Omental fat pad (tissue), 4 donors: ENCODE results near the gene AKT1. TPM values are rescaled to one million over a fixed set of nuclear protein-coding genes. Genes with fewer than 3 reads are reported as not detected.

Experiments
- ATAC-seq: fragments of 150-250 bp; one replicate; pipeline ENCODE4 v1.9.1; 2016; ENCODE audit warnings: mild to moderate bottlenecking, moderate library complexity; ENCODE audit not compliant: low FRiP score
- DNase-seq: peaks from one replicate; pipeline ENCODE4 v3.0.0-alpha.2; 2019; ENCODE audit warnings: low spot score
- total RNA-seq, 4 donors: library from RNA; depleted of rRNA; stranded (reverse); fragments of >200 nt; gene quantifications; one replicate each; pipeline ENCODE4 v1.1.0, GENCODE V29; 2016
- TF ChIP-seq, protein P1 (sequence below), 3 donors: fragments of 450-650 bp; IDR thresholded peaks; one replicate each; pipeline ENCODE4 v1.5.1; 2016 to 2017; ENCODE audit warnings: antibody characterized with exemption in 3 of 3, mild to moderate bottlenecking in 3 of 3, moderate library complexity in 2 of 3

AKT1 gene
- total RNA-seq, 4 donors from 2014 or later = 104 to 121 (median 107) TPM

DNA sequence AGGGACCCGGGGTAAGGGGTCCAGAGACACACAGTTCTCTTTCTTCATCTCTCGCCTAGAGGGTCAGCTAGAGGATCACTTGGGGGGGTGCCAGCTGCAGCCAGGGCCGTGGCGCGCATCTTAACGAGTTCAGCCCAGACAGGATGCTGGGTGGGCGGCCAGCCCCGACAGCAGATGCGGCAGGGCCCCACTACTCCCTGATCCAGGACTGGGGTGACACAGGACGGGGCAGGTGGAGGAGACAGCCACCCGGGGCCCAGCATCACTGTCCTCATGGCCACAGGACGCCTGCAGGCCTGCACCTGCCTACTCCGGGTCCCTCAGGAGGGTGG, 12.8 kb downstream of the AKT1 start:
- TF ChIP-seq, protein P1, sequence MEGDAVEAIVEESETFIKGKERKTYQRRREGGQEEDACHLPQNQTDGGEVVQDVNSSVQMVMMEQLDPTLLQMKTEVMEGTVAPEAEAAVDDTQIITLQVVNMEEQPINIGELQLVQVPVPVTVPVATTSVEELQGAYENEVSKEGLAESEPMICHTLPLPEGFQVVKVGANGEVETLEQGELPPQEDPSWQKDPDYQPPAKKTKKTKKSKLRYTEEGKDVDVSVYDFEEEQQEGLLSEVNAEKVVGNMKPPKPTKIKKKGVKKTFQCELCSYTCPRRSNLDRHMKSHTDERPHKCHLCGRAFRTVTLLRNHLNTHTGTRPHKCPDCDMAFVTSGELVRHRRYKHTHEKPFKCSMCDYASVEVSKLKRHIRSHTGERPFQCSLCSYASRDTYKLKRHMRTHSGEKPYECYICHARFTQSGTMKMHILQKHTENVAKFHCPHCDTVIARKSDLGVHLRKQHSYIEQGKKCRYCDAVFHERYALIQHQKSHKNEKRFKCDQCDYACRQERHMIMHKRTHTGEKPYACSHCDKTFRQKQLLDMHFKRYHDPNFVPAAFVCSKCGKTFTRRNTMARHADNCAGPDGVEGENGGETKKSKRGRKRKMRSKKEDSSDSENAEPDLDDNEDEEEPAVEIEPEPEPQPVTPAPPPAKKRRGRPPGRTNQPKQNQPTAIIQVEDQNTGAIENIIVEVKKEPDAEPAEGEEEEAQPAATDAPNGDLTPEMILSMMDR (IDR thresholded peaks at IDR 0.05) = no peak
- ATAC-seq = no peak
- DNase-seq = no peak

DNA sequence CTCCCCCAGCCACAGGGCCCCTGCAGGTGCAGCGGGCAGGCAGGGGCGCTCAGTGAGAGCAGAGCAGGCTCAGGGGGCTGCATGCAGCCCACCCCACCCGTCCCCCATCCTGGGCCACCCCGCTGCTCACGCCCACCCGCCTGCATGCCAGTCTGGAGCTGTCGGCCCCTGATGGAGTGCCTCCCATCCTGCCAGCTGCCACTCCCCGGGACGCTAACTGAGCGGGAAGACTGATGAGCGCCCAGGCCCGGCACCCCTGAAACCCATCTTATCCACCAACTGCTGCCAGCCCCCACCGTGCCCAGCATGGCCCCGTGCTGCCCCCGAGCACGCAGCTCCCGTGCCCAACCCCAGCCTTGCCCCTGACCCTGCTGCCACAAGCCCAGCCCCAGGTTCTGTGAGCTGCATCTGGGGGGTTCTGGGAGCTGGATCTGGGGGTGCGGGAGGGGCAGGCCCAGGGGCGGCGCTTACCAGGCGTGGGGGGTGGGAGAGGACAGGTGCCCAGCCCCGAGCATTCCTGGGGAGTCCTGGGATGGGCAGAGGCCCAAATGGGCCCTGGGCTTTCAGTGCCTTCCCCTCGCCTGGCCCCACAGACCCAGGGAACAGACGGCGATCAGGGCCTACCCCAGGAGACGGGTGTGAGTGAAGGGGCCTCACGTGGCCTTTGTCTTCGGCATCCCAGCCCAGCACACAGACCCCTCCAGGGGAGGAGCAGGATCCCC, 13.3 kb downstream of the AKT1 start:
- DNase-seq (no peak), ATAC-seq (no peak)
- TF ChIP-seq, protein P1 (IDR thresholded peaks at IDR 0.05) = no peak

DNA sequence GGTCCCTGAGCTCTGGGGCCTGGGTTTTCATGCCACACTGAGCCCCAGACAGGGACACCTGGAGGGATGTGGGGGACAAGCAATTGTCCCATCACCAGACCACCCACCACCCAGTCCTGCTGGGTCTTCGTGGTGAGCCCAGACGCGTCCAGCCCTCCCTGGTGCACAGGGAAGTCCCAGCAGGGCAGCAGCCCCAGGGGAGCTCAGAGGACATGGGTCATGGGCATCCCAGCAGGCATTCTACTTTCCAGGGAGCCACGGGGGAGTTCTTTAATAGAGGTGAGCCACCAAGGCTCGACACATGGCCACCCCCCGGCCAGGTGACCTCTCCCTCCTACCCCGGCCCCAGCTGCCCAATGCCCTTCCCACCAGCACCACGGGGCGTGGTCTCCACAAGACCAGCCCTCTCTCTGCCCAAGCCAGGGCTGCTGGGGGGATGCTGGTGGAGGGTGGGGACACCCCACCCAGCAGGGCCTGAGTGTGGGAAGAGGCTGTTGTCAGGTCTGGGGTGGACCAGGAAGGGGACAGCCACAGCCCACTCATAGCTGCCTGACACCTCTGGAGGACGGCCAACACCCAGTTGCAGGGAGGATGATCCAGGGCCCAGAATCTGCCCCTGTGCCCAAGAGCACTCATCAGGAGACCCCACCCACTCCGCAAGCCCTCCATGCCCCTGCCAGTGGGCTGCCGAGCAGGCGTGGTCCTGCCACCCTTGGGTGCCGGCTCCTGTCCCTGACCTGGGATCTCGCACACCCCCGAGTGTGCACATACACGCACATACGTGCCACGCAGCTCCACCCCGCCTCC, 14.1 kb downstream of the AKT1 start:
- TF ChIP-seq, protein P1 (IDR thresholded peaks at IDR 0.05) = no peak
- DNase-seq (no peak), ATAC-seq (no peak)

DNA sequence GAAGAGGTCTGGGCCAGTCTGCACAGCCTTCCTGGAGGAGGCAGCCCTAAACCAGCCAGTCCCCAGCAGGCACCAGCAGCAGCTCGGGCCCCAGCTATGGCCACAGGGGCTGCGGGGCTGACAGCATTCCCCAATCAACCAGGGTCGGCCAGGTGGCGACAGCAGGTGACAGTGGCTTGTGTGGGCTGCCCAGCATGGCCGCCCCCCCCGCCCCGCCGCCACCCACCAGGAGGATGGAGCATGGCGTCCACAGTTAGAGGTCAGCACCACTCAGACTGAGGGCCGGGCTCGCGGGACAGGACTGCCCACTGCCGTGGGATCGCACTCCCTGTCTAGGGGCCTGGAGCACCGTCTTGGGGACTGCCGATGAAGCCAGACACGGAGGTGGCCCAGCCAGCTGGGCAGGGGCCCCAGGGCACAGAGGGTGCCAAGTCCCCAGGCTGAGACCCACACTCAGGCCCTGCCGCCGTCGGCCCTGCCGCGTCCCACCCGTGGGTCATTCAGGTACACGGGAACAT, 15.0 kb downstream of the AKT1 start:
- ATAC-seq (no peak), DNase-seq (no peak)
- TF ChIP-seq, protein P1 (IDR thresholded peaks at IDR 0.05) = no peak

DNA sequence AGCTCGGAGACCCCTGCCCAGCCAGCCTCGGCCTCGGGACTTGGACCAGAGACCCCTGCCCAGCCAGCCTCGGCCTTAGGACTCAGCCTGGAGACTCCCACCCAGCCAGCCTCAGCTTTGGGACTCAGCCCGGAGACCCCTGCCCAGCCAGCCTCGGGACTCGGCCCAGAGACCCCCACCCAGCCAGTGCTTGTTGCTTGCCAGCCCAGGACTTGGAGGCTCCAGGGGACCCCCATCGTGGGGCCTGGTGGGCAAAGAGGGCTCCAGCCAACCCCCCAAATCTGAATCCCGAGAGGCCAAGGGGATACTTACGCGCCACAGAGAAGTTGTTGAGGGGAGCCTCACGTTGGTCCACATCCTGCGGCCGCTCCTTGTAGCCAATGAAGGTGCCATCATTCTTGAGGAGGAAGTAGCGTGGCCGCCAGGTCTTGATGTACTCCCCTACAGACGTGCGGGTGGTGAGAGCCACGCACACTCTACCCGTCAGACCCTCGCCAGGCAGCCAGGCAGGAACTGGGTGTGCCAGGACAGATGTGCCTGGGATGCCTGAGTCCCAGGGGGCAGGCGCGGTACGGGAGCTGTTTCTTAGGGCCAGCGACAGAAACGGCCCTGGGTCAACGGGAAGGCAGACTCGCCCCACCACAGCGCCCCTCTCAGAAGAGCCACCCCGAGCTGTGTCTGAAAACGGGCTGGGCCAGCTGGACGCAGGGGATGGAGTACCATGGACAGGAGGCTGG, 15.6 kb downstream of the AKT1 start:
- TF ChIP-seq, protein P1 (IDR thresholded peaks at IDR 0.05) = no peak
- DNase-seq = no peak
- no peak for ATAC-seq

DNA sequence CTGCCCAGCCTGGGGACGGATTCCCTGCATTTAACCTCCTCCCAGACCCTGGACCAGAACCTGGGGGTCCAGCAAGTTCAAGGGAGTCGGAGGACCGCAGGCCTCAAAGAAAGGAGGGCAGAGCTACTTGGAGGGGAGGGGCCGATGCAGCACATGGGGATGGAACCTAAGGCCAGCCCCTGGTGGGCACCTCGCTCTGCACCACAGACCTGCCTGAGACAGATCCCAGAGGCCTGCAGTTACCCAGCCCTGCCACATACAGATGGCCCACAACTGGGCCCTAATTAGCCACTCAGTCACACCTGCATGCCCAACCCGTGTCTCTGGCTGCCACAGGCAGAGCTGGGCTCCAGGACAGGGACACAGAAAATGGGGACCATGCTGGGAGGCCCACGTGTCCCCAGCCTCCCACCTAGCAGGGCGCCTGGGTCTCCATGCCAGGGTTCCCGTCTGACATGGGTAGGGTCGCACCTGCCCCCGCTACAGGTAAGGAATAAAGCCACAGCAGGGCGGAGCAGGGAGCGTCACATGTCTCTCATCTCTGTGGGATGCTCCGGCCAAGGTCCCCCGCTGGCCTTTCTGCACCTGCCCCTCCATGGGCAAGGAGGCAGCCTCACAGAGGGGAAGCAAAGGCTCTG, 16.7 kb downstream of the AKT1 start:
- DNase-seq = no peak
- TF ChIP-seq, protein P1 (IDR thresholded peaks at IDR 0.05) = no peak

More for the DNA sequence above, 16.7 kb downstream of the AKT1 start:
- ATAC-seq = no peak
